HCT116 (cell line): Measurements from ENCODE around the gene SPHKAP.

ENCODE experiments used
- CEBPB ChIP-seq: IDR thresholded peaks from 2 replicates; pipeline ENCODE4 v1.6.1; 2012; ENCODE audit warnings: low read depth
- ELF1 ChIP-seq: IDR thresholded peaks from 2 replicates; pipeline ENCODE4 v1.6.1; 2012; ENCODE audit warnings: low read depth, borderline replicate concordance
- EZH2 ChIP-seq: fragments of 200-600 bp; sonication (generic); IDR thresholded peaks from 2 replicates; pipeline ENCODE4 v1.6.1; 2017; ENCODE audit warnings: antibody characterized with exemption, mixed run types
- EZH2phosphoT487 ChIP-seq: fragments of 200-600 bp; IDR thresholded peaks from 2 replicates; pipeline ENCODE4 v1.6.1; 2018; ENCODE audit warnings: antibody characterized with exemption, borderline replicate concordance
- JUND ChIP-seq: IDR thresholded peaks from 2 replicates; pipeline ENCODE4 v1.6.1; 2012
- POLR2A ChIP-seq: IDR thresholded peaks from 2 replicates; pipeline ENCODE4 v1.7.0; 2011; ENCODE audit warnings: borderline replicate concordance; ENCODE audit not compliant: insufficient read depth, insufficient read length; ENCODE audit errors: extremely low read depth
- POLR2AphosphoS5 ChIP-seq: IDR thresholded peaks from 2 replicates; pipeline ENCODE4 v1.6.1; 2011; ENCODE audit warnings: mild to moderate bottlenecking, low read depth, low read length, moderate library complexity
- RAD21 ChIP-seq: IDR thresholded peaks from 2 replicates; pipeline ENCODE4 v1.6.1; 2012; ENCODE audit warnings: low read depth, mild to moderate bottlenecking
- SIN3A ChIP-seq: IDR thresholded peaks from 2 replicates; pipeline ENCODE4 v1.6.1; 2012; ENCODE audit warnings: low read depth
- SP1 ChIP-seq: IDR thresholded peaks from 2 replicates; pipeline ENCODE4 v1.6.1; 2012; ENCODE audit warnings: low read depth
- ZFX ChIP-seq: fragments of 450-650 bp; IDR thresholded peaks from 2 replicates; pipeline ENCODE4 v1.6.1; 2017
- TF ChIP-seq, protein P1 (sequence below), 3 experiments: fragments of 200-600 bp in 1 of 3; sonication (generic) in 1 of 3; IDR thresholded peaks in 2 of 3; conservative IDR thresholded peaks in 1 of 3; 2 replicates each; pipeline ENCODE4 v1.5.1; 2012 to 2017; ENCODE audit warnings: low read depth in 2 of 3, low read length in 2 of 3, antibody characterized with exemption in 1 of 3, borderline replicate concordance in 1 of 3, control low read depth in 1 of 3, mild to moderate bottlenecking in 1 of 3, mixed read lengths in 1 of 3, mixed run types in 1 of 3, moderate library complexity in 1 of 3; ENCODE audit not compliant: insufficient read depth in 1 of 3
- TF ChIP-seq, protein P2 (sequence below): IDR thresholded peaks from 2 replicates; pipeline ENCODE4 v1.6.1; 2012; ENCODE audit warnings: low read depth
- TF ChIP-seq, protein P3 (sequence below): IDR thresholded peaks from 2 replicates; pipeline ENCODE4 v1.6.1; 2012

DNA sequence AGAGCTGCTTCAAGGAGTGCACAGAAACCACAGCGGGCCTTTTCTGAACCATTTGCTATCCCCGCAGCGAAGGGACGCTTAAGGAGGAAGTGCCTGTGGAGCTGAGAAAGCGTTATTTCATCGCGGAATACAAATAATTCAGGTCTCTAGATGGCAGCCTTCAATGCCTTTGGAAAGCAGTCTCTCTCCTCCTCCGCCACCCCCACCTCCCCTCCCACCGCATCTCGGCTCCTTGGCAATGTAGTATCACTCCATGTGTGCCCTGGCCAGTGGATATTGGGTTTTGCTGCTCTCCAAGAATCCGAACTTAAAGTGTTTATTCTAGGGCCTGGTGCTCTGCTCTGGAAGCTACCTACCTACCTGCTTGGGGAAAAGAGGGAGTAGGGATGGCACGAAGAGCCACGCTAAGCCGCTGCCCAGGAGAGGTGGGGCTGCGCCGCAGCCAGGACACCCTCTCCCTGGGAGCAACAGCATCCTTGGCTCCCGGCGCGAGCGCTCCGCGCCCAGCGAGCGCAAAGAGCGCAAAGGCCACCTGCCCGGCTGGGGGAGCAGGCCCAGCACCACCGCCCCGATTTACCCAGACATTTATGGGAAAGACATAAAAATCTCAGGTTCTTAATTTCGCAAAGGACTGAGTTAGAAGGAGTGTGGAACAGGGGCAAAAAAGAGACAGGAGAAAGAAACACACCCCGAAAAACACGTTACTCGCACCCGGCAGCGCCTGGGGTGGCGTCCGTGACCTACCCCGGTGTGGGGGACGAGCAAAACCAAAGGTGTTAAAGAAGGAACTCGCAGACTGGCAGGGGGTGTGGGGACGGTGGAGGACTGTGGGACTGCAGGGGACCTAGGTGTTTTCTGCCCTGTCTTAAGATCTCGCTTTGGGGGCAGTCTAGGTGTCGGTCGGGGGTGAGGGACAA lies 1.0 kb downstream of the SPHKAP start:
- TF ChIP-seq ZFX (no peak), CEBPB (no peak), EZH2phosphoT487 (no peak), POLR2AphosphoS5 (no peak), SP1 (no peak), POLR2A (no peak), SIN3A (no peak), ELF1 (no peak), RAD21 (no peak), EZH2 (no peak), JUND (no peak)
- TF ChIP-seq, protein P1, sequence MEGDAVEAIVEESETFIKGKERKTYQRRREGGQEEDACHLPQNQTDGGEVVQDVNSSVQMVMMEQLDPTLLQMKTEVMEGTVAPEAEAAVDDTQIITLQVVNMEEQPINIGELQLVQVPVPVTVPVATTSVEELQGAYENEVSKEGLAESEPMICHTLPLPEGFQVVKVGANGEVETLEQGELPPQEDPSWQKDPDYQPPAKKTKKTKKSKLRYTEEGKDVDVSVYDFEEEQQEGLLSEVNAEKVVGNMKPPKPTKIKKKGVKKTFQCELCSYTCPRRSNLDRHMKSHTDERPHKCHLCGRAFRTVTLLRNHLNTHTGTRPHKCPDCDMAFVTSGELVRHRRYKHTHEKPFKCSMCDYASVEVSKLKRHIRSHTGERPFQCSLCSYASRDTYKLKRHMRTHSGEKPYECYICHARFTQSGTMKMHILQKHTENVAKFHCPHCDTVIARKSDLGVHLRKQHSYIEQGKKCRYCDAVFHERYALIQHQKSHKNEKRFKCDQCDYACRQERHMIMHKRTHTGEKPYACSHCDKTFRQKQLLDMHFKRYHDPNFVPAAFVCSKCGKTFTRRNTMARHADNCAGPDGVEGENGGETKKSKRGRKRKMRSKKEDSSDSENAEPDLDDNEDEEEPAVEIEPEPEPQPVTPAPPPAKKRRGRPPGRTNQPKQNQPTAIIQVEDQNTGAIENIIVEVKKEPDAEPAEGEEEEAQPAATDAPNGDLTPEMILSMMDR (IDR thresholded peaks at IDR 0.05 in 2 of 3, conservative IDR thresholded peaks at IDR 0.05 in 1 of 3; ENCODE audit: borderline replicate concordance in 1 of 3, insufficient read depth in 1 of 3, low read depth in 2 of 3, low read length in 2 of 3): no peak
- TF ChIP-seq, protein P2, sequence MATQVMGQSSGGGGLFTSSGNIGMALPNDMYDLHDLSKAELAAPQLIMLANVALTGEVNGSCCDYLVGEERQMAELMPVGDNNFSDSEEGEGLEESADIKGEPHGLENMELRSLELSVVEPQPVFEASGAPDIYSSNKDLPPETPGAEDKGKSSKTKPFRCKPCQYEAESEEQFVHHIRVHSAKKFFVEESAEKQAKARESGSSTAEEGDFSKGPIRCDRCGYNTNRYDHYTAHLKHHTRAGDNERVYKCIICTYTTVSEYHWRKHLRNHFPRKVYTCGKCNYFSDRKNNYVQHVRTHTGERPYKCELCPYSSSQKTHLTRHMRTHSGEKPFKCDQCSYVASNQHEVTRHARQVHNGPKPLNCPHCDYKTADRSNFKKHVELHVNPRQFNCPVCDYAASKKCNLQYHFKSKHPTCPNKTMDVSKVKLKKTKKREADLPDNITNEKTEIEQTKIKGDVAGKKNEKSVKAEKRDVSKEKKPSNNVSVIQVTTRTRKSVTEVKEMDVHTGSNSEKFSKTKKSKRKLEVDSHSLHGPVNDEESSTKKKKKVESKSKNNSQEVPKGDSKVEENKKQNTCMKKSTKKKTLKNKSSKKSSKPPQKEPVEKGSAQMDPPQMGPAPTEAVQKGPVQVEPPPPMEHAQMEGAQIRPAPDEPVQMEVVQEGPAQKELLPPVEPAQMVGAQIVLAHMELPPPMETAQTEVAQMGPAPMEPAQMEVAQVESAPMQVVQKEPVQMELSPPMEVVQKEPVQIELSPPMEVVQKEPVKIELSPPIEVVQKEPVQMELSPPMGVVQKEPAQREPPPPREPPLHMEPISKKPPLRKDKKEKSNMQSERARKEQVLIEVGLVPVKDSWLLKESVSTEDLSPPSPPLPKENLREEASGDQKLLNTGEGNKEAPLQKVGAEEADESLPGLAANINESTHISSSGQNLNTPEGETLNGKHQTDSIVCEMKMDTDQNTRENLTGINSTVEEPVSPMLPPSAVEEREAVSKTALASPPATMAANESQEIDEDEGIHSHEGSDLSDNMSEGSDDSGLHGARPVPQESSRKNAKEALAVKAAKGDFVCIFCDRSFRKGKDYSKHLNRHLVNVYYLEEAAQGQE: no peak
- TF ChIP-seq, protein P3, sequence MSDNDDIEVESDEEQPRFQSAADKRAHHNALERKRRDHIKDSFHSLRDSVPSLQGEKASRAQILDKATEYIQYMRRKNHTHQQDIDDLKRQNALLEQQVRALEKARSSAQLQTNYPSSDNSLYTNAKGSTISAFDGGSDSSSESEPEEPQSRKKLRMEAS: no peak
